Ishikawa (cell line): Measurements from ENCODE around the gene SLC16A3.

Experiments
- CREB1 ChIP-seq: IDR thresholded peaks from 2 replicates; pipeline ENCODE4 v1.6.1; 2012; ENCODE audit warnings: low read depth
- TEAD4 ChIP-seq: IDR thresholded peaks from 2 replicates; pipeline ENCODE4 v1.6.1; 2012

GRCh38 chr17:82241926-82242697, 13.3 kb downstream of the SLC16A3 start:
- TF ChIP-seq CREB1 (no peak), TEAD4 (no peak)
